GM21447 (cell line): ENCODE results near the gene OTOS.

Experiments used
- ATAC-seq: cut with Tn5 transposase; IDR thresholded peaks from one replicate; pipeline ENCODE4 v1.9.1; 2021; ENCODE audit not compliant: unreplicated experiment

OTOS gene

DNA sequence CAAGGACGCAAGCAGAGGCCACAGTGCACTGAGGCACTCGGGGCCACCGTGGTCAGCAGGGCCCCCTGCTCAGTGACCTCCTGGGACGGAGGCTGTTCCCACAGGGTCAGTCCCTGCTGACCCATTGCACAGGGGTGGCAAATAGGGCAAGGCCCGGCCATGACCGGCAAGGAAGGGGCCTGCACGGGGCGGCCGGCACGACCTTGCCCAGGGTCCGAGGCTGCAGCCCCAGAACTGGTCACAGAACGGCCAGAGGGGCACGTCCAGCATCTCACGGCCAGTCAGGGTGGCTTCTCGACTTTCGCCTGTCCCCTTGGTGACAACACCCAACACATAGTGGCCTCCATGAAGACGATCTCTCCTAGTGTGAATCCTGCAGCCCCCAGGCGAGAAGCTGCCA lies 27.6 kb upstream of the OTOS start:
- ATAC-seq, result no peak

DNA sequence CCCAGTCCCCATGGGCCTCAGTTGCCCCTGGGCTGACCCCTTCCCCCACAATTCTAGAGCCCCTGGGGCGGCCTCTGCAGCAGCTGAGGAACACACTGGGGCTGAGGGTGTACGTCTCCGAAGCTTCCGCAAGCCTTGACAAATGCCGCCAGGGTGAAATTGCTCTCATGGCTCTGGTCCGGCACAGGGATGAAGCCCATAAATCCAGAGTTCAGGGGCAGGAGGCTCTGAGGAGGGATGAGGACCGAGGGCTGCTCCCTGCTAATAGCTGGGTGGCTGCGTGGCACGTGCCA lies 27.1 kb upstream of the OTOS start:
- ATAC-seq, result no peak

DNA sequence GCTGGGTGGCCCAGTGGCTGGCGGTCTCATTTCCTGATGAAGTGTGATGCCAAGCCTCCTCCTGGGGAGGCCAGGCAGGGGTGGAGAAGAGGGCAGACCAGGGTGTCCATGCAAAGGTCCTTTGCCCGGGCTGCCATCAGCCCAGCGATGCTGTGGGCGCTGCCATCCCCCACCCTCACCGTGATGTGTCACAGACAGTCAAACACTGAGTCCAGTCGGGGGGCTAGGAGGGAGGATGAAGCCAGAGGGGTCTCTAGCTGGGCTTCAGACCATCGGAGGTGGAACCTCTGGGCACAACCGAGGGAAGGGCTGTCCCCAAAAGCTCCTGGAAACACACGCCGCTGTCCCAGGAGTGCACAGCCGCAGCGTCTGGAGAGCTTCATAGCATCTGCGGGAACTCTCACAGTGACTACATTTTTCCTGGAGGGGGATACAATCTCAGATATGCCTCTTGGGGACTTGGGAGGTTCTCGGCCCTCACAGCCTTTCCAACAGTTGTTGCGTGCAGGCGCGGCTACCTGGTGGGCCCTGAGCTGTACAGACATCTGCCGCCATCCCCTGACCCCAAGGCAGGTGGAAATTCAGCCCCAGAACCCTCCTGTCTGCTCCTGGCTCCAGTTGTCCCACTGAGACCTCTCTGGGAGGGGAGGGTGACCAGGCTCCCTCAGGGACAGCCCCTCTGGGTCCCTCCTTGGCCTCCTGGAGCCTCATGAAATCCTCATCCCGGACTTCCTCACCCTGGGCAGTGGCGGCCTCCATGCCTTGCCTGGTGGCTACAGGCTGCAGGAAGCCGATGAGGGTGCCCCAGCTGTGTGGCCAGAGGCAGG lies 26.5 kb upstream of the OTOS start:
- ATAC-seq, result no peak

DNA sequence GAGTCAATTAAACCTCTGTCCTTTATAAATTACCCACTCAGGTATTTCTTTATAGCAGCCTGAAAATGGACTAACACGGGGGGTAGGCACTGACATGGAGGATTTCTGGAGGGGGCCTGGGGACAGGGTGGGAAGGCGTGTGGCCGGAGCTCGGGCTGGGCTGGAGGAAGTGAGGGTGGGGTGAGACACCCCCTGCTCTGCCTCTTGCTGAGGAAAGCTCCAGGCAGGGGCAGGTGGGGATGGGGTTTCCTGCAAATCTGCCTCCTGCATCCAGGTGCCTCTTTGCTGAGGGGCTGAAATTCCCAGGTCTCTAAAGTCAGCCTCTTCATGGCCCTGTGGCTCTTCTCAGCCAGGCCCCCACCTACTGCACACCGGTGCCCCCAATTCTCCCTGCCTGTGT lies 25.7 kb upstream of the OTOS start:
- no peak for ATAC-seq

DNA sequence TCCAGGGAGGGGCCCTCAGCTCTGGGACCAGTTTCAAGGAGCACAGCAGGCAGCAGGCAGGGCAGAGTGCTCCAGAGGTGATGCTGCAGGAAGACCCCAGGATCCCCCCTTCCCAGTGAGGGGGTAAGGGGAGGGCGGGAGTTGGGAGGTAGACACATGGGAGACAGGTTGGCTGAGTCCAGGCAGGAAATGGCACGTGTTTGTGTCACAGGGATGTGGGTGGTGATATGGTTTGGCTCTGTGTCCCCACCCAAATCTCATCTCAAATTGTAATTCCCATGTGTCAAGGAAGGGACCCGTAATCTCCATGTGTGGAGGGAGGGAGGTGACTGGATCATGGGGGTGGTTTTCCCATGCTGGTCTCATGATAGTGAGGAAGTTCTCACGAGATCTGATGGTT lies 25.2 kb upstream of the OTOS start:
- no peak for ATAC-seq

DNA sequence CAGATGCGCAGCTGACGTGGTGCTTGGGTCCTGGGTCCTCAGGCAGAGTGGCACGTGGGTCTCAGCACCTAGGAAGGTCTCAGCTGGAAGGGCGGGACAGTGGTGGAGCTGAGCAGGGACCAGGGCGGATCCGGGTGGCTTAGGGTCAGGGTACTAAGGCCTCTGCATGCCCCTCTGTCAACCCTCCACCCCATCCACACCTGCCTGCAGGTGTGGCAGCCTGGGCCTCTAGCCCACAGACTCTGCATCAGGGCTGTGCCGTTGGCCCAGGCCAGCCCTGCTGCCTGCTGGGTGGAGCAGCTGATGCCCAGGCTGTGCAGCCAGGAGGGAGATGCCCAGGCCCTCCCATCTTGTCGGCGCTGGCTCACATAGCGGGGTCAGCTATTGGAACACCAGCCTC lies 24.6 kb upstream of the OTOS start:
- ATAC-seq, result no peak

DNA sequence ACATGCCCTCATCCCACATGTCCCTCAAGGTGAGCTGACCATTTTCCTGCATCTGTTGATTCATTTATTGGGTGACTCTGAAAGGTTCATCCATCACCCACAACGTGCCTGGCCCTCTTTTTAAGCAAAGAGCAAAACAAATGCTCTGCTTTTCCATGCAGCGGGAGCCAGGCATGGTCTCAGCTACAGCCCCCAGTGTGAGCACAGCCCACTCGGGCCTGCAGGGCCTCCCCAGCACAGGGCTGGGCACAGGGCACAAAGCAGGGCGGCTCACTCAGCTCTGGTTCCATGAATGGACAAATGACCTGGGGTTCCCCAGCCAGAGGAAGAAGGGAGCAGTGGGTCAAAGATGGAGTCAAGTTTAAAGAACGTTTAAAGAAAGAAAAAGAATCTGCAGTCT lies 24.1 kb upstream of the OTOS start:
- no peak for ATAC-seq

DNA sequence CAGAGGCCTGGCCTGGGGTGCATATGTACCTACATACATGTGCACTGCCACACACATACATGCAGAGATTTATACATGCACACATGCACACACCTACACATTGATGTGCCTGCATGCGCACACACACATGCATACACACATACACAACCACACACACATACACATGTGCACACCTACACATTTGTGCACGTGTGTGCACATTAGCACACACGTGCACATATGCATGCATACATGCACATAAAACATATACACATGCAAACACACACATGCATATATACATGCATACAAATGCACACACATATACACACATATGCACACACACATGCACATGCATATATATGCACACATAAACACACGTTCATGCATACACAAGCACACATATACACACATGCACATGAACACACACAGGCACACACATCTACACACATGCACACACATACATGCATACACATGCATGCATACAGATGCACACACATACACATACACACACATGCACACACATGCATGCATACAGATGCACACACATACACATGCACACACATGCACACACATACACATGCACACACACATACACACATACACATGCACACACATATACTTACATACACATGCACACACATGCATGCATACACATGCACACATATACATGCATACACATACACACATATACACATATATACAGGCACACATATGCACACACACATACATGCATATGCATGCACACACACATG lies 23.6 kb upstream of the OTOS start:
- ATAC-seq, result no peak

DNA sequence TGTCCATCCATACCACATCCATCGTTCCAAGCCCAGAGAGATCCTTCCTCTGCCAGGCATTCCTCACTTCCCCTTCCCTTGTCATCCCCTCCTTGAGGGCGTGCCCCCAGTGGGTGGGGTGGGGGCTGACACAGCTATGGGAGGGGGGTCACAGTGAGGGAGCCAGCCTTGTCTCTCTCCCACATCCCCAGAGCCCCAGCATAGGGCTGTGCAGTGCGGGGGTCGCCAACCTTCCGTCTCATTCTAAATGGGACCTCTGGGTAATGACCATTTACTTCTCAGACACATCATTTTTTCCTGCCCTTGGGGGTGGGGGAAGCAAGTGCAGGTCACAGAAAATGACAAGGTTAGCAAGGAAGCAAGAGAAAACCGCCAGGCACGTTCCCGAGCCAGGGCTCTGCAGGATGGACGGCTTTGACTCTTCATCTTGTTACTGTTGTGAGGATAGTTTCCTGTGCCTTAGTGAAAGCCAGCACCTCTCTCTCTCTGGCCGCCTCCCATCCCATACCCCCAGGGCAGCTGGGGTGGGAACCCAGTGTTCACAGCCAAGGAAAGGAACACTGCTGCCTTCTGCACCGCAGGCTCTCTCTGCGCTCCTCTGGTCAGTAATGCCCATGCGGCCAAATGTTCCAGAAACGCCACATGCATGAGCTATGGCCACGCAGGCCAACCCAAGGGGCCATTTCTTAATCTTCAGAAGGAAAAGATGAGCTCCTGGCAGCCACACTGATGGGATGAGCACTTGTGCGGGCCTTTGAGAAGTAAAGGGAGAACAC lies 22.7 kb upstream of the OTOS start:
- no peak for ATAC-seq

DNA sequence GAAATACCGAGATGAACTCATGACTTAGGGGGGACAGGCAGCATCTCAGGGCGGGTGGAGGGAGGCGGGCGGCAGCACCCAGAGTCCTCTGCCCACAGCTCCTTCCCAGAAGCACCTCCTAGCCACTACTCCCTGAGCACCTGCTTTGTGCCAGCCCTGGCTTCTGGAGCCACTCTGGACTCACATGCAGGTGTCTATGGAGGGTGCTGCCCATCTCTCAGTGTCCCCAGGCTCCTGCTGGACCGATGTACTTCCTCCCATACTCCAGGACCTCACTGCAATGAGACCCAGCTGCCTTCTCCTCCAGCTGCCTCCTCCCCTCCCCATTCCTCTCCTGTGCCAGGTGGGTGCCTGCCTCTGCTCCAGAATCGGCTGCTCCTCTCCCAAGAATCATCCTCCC lies 22.1 kb upstream of the OTOS start:
- ATAC-seq, result no peak

DNA sequence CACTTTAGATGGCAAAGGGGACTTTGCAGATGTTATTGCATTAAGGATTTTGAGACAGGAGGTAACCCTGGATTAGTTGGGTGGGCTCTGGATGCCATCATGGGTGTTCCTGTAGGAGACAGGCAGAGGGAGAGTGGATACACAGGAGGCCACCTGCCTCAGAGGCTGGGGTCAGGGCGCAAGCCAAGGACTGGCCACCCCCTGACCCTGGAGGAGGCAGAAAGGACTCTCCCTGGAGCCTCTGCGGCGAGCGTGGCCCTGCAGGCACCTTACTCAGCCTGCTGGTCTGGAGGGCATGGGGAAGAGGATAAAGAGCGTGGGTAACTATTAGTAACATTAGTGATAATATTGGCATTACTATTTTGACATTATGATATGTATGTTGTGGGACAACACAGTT lies 21.6 kb upstream of the OTOS start:
- ATAC-seq, result no peak

DNA sequence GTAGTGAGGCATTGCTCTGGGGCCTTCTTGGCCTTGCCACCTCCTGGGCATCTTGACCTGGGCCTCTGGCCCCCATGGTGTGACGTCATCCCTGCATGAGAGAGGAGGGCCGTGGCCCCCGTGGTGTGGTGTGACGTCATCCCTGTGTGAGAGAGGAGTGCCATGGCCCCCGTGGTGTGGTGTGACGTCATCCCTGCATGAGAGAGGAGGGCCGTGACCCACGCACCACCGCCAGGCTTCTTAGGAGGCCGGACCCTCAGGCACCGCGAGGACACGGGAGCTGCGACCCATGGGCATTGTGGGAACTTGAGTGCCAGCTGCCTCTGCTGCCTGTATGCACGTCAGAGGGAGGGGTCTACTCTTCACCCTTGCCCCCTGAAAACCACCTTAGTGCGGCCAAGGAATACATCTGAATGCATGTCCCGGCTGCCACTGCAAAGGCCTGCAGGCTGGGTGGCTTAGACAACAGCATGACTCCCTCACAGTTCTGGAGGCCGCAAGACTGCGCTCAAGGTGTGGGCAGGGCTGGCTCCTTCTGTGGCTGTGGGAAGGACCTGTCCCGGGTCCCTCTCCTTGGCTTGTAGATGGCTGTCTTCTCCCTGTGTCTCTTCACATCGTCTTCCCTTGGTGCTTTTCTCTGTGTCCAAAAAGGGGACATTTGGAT lies 20.8 kb upstream of the OTOS start:
- ATAC-seq, result no peak

DNA sequence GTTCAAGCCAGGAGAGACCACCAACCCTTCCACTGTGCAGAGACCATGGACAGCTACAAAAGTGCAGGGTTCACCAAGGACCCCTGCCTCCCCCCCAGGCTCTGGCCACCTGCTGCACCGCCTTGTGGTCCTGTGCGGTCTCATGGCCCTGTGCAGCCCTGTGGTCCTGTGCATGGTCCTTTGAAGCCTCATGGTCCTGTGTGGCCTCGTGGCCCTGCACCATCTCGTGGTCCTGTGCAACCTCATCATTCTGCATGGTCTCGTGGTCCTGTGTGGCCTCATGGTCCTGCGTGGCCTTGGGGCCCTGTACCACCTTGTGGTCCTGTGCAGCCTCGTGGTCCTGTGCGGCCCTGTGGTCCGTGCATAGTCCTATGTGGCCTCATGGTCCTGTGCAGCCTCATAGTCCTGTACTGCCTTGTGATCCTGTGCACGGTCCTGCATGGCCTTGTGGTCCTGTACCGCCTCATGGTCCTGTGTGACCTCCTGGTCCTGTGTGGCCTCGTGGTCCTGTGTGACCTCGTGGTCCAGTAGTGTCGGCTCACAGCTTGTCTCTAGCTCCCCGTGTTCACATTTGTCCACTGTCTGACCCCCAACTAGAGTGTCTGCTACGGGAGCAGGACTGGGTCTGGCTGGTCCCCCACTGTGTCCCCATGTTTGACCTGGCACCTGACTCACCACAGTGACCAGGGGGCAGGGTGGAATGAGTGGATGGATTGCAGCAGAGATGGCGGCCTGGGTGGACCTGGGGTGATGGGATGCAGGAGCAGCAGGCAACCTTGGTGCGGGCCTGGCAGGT lies 20.0 kb upstream of the OTOS start:
- ATAC-seq, result no peak

DNA sequence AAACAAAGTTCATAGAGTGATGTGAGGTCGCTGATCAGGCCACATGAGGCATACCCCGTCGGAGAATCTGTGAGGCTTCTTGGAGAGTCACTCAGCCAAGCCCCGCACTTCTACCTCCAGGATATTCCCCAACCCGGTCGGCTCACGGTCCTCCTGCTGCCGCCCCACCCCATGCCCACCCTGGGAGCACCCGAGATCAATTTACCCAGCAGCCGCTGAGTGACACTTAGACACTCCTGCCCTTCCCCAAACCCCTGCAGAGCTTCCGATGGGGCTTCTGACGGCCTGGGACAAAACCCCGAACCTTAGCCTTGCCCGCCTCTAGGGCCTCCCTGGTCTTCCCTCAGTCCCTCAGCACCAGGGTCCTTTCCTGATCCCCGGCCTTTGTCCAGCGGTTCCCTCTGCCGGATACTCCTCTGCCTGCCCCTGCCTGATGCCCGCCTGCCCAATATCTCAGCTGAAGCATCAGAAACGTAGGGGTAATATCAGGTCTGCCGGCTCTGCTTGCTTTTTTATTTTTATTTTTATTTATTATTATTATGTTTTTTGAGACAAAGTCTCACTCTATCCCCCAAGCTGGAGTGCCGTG lies 18.9 kb upstream of the OTOS start:
- ATAC-seq, result no peak

DNA sequence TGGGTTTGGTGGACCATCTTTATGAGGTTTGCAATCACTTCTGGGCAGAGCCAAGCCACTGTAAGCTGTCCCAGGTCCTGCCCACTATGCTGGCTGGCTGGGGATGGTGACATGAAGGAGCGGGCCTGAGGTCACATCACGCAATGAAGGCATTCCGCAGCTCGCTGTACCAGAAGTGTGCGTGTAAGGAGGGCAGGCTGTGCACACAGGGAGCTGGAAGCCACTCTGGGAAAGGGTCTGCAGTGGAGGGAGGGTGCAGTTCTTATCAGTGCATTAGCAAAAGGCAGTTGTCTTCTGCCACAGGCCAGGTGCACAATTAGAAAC lies 16.7 kb upstream of the OTOS start:
- ATAC-seq, result no peak

DNA sequence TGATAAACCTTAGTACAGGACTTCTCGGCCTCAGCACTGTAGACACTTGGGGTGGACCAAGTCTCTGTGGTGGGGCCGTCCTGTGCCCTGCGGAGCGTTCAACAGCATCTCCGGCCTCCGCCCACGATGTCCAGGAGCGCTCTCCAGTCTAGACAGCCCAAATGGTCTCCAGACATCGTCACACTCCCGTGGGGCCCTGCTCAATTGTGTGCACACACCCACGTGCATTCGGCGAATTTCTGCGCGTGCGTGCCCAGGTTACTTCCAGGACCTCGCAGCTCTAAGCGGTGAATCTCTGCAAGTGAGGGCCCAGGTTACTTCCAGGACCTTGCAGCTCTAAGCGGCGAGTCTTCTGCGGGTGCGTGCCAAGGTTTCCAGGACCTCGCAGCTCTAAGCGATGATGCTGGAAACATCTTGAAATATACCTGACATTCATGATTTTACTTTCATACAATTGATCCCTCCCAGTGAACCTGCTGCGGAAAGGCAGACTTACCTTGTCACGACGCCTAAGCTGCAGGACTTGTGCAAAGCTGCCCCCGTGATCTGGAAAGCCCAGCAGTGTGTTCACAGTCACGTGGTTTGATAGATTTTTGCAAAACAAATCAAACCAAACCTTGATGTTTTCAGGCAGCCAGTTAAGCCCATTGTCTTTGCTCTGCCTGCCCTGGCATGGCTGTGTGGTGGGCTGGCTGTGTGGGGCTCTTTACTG lies 16.1 kb upstream of the OTOS start:
- ATAC-seq, result no peak

DNA sequence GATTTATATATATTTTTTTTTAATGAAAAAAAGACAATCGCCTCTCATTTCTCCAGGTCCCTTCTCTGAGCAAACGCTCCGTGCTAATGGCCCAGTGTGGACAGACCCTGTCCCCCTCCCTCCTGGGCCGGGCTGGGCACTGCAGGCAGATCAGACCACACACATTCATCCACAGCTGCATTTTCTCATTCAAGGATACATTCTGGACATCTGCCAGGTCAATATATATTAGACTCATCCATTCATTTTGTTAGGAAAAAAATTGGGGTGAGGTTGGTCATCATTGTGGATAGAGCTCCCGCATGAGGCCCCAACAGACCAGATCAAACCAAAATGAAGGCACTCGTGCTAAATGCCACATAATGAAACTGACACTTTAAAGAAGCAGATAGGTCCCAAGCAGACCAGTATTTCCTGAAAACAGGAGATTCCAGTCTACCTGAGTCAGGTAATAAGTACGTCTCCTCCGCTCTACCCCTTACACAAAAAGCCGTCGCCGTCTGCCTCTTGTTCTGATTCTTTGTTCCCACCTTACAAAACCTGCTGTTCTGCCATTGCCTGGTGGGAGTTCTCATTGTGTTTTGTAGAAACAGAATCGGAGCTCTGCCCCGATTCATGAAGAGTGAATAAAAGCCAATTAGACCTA lies 15.4 kb upstream of the OTOS start:
- ATAC-seq, result no peak

DNA sequence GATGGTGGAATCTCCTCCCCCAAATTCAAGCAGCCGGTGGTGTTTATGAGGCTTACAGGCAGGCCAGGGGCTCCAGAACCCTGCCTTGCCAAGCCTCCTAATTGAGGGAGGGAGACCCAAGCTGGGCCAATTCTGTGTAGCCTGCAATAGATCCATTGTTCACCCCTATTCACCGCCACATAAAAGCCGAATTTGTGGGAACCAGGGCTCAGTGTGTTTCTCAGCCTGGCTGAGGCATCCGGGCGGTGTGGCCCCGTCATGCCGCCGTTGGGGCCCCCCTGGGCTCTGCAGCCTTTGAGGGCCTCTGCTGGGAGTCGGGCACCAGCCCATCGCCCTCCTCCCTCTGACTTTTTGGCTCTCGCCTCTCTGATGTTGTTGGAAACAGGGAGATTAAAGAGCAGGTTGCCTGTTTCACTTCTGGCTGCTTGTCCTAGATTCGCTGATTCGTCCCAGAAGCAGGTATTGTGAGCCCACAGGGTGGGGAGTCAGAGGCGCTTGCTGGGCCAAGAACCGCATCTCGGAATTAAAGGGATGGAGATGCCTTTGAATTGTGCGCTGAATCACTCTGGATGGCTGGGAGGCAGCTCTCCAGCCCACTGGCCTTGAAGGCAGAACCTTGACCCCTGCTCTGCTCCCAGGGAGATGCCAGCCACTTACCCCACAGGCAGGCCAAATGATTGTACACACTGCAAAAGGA lies 14.7 kb upstream of the OTOS start:
- ATAC-seq, result no peak

DNA sequence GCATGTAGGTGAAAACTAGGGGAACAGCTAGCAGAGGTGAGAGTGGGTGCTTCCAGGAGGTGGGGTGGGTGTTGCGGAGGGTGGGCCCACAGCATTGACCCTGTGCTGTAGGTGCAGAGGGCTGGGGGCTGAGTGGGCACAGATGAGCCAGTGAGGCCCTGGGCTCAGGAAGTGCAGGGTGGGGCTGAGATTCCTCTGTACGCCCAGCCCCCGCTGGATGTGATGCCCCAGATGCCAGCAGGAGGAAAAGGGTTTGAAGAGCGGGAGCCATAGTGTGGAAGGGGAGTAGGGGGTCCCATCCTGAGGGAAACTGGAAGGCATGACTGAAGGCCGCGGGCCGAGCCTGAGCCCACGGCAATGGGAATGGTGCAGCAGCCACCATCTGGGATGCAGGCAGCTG lies 14.1 kb upstream of the OTOS start:
- no peak for ATAC-seq
